ENCODE measurements around the gene SPATA1. TPM values are rescaled to one million over a fixed set of nuclear protein-coding genes. Genes with fewer than 3 reads are reported as not detected.

SPATA1 gene
- total and polyA plus RNA-seq, 9 of the 15 experiments (the other 6 are each of a cell fraction or from before 2014, with no cell fraction given): 0.79 to 2.9 (median 1.5) TPM

GRCh38 chr1:84506002-84506728 lies at the start of gene SPATA1, which contains the start of gene GNG5 (continued):
- TF ChIP-seq TFAP4 (CRISPR knock-in tag; IDR thresholded peaks at IDR 0.05; ENCODE audit: borderline replicate concordance): peak; percentile 88
- TF ChIP-seq MAZ (CRISPR knock-in tag; conservative IDR thresholded peaks at IDR 0.05 in 1 of 2, IDR thresholded peaks at IDR 0.05 in 1 of 2): peak; percentile 84 to 92
- TF ChIP-seq POLR3G (IDR thresholded peaks at IDR 0.05; ENCODE audit: extremely low read depth, insufficient read length, insufficient replicate concordance): no peak
- TF ChIP-seq ZNF12 (CRISPR knock-in tag; IDR thresholded peaks at IDR 0.05): peak; percentile 42; the same call in 1 of the 2 replicates
- no peak for TF ChIP-seq NR4A1 (CRISPR knock-in tag; IDR thresholded peaks at IDR 0.05)
- 0 out of 2 replicates have a peak, but pooled peaks have one; percentile 32 for TF ChIP-seq NR4A1 (tag; IDR thresholded peaks at IDR 0.05)
- TF ChIP-seq ELK1 (CRISPR knock-in tag; IDR thresholded peaks at IDR 0.05): no peak
- no peak for TF ChIP-seq GTF2A2 (tag; IDR thresholded peaks at IDR 0.05)
- TF ChIP-seq ZNF518B (CRISPR knock-in tag; IDR thresholded peaks at IDR 0.05): no peak
- peak; percentile 67 for TF ChIP-seq NFIC (IDR thresholded peaks at IDR 0.05)
- TF ChIP-seq ZNF695 (CRISPR knock-in tag; IDR thresholded peaks at IDR 0.05): no peak
- TF ChIP-seq KAT7 (CRISPR knock-in tag; IDR thresholded peaks at IDR 0.05; ENCODE audit: borderline replicate concordance): peak; percentile 44; the same call in 1 of the 2 replicates
- TF ChIP-seq SPI1 (IDR thresholded peaks at IDR 0.05; ENCODE audit: borderline replicate concordance, low read depth, low read length): peak; percentile 52; the same call in 1 of the 2 replicates
- no peak for TF ChIP-seq ZNF644 (tag; IDR thresholded peaks at IDR 0.05; ENCODE audit: low read depth)
- peak; percentile 79 for TF ChIP-seq ZBTB7A (IDR thresholded peaks at IDR 0.05; ENCODE audit: borderline replicate concordance, control insufficient read depth, low read depth, low read length)
- peak; percentile 87 for TF ChIP-seq ARID1B (IDR thresholded peaks at IDR 0.05)
- TF ChIP-seq E2F8 (IDR thresholded peaks at IDR 0.05; ENCODE audit: low read depth, partially characterized antibody): peak; percentile 43
